ENCODE results near the gene RBMXL3.
A peak's percentile ranks its signal among the peaks of the same experiment; 100 is the strongest.
"Not testable (repeated sequence)": the region's sequence is repeated elsewhere in the genome, so short reads cannot be mapped to it uniquely, and the experiment has no call there.

RBMXL3 gene

GRCh38 chrX:115189110-115189509 lies at the start of gene RBMXL3:
Gene RBMXL3 (plus strand): TSS chrX:115189410. CDS start chrX:115189442, 32 bp downstream.
- no peak for DNase-seq

- no peak for DNase-seq
These were observed 47.2 kb upstream of the RBMXL3 start for GRCh38 chrX:115142057-115142456.

GRCh38 chrX:115147220-115147619 lies 42.0 kb upstream of the RBMXL3 start:
- DNase-seq = no peak

- no peak for DNase-seq
These were observed 16.0 kb upstream of the RBMXL3 start for GRCh38 chrX:115173181-115173580.

GRCh38 chrX:115174548-115174947 lies 14.7 kb upstream of the RBMXL3 start:
- DNase-seq = no peak

GRCh38 chrX:115177932-115178331 lies 11.3 kb upstream of the RBMXL3 start:
- no peak for DNase-seq

GRCh38 chrX:115178473-115178872 lies 10.7 kb upstream of the RBMXL3 start:
- DNase-seq = no peak

GRCh38 chrX:115183980-115184379 lies 5.2 kb upstream of the RBMXL3 start:
- no peak for DNase-seq

GRCh38 chrX:115189646-115190635 lies 731 bp downstream of the RBMXL3 start:
- DNase-seq = no peak

- no peak for DNase-seq
These were observed 1.7 kb downstream of the RBMXL3 start for GRCh38 chrX:115190636-115191489.

GRCh38 chrX:115191490-115192243 lies 2.5 kb downstream of the RBMXL3 start:
- DNase-seq = no peak

- no peak for DNase-seq
These were observed 3.1 kb downstream of the RBMXL3 start for GRCh38 chrX:115192244-115192700.

- no peak for DNase-seq
These were observed 14.8 kb downstream of the RBMXL3 start for GRCh38 chrX:115204040-115204439.

GRCh38 chrX:115209547-115209946 lies 20.3 kb downstream of the RBMXL3 start:
- not testable (repeated sequence) for DNase-seq

- DNase-seq = no peak
These were observed 24.9 kb downstream of the RBMXL3 start for GRCh38 chrX:115214151-115214550.

- DNase-seq = no peak
These were observed 25.4 kb downstream of the RBMXL3 start for GRCh38 chrX:115214605-115215004.

- not testable (repeated sequence) for DNase-seq
These were observed 28.1 kb downstream of the RBMXL3 start for GRCh38 chrX:115217346-115217745.

GRCh38 chrX:115226929-115227328 lies 37.7 kb downstream of the RBMXL3 start:
- no peak for DNase-seq

GRCh38 chrX:115229337-115230003 lies 40.3 kb downstream of the RBMXL3 start:
- DNase-seq = peak; percentile 34

GRCh38 chrX:115232933-115233496 lies 43.8 kb downstream of the RBMXL3 start:
- no peak for DNase-seq

Measured in DMS79 (cell line).